H1 (cell line): ENCODE measurements around the gene ZCCHC9. TPM values are rescaled to one million over a fixed set of nuclear protein-coding genes. Genes with fewer than 3 reads are reported as not detected.

Experiments used
- CTCF ChIA-PET: fragments of 300-600 bp; sonication (Branson Sonifier 250); formaldehyde crosslinking; loops from one replicate; lab custom pipeline; 2021; ENCODE audit not compliant: partially characterized antibody; lab: Charles Lee
- POLR2A ChIA-PET: fragments of 300-600 bp; sonication (Branson Sonifier 250); formaldehyde crosslinking; loops from one replicate; lab custom pipeline; 2021; ENCODE audit warnings: inconsistent platforms; ENCODE audit not compliant: partially characterized antibody; lab: Charles Lee
- DNase-seq, 2 experiments: peaks; one replicate each; pipeline versions ENCODE4 v3.0.0 to v3.0.0-alpha.2; 2010 to 2022; ENCODE audit warnings: low spot score in 2 of 2, low read depth in 1 of 2, mixed read lengths in 1 of 2
- FAIRE-seq: peaks from 2 replicates; lab custom pipeline; 2011; peaks lifted over from hg19 to GRCh38; lab: Jason Lieb, UNC
- H2AFZ ChIP-seq: 2 replicates; pipeline ENCODE4 v1.8.1; 2012; ENCODE audit warnings: low read length, inconsistent platforms
- H2AK5ac ChIP-seq: 2 replicates; pipeline ENCODE4 v1.6.1; 2013; ENCODE audit warnings: low read depth, low read length
- H2BK120ac ChIP-seq: replicated peaks from 2 replicates; pipeline ENCODE3; 2013; ENCODE audit warnings: low read depth, low read length, inconsistent platforms
- H2BK12ac ChIP-seq: 2 replicates; pipeline ENCODE4 v1.6.1; 2013; ENCODE audit warnings: low read depth, low read length
- H2BK15ac ChIP-seq: 2 replicates; pipeline ENCODE4 v1.6.1; 2013; ENCODE audit warnings: low read length
- H2BK20ac ChIP-seq: 2 replicates; pipeline ENCODE4 v1.6.1; 2013; ENCODE audit warnings: low read length
- H2BK5ac ChIP-seq: 2 replicates; pipeline ENCODE4 v1.6.1; 2013; ENCODE audit warnings: low read depth, low read length
- H3K14ac ChIP-seq: 2 replicates; pipeline ENCODE4 v1.6.1; 2013; ENCODE audit warnings: inconsistent platforms; ENCODE audit not compliant: insufficient read length
- H3K18ac ChIP-seq: 2 replicates; pipeline ENCODE4 v1.6.1; 2013; ENCODE audit warnings: low read length; ENCODE audit errors: extremely low read depth
- H3K23ac ChIP-seq: 2 replicates; pipeline ENCODE4 v1.6.1; 2013; ENCODE audit warnings: inconsistent platforms; ENCODE audit not compliant: insufficient read length
- H3K23me2 ChIP-seq: 2 replicates; pipeline ENCODE4 v1.6.1; 2013; ENCODE audit warnings: low read depth, low read length
- H3K27ac ChIP-seq: 2 replicates; pipeline ENCODE4 v1.6.1; 2011; ENCODE audit warnings: low read depth, low read length, inconsistent platforms
- H3K27me3 ChIP-seq, 4 experiments: replicated peaks in 1 of 4; 1 replicate in 1 of 4; 2 replicates in 3 of 4; pipeline versions ENCODE4 v1.6.1 to v1.8.1; 2011 to 2013; ENCODE audit warnings: low read length in 3 of 4, mild to moderate bottlenecking in 3 of 4, inconsistent platforms in 2 of 4, mixed read lengths in 2 of 4, moderate library complexity in 1 of 4; ENCODE audit not compliant: control insufficient read depth in 3 of 4, insufficient read depth in 3 of 4; ENCODE audit errors: extremely low read depth in 1 of 4
- H3K36me3 ChIP-seq, 4 experiments: 2 replicates each; pipeline versions ENCODE4 v1.6.1 to v1.8.1; 2011 to 2013; ENCODE audit warnings: mild to moderate bottlenecking in 4 of 4, low read length in 3 of 4, moderate library complexity in 2 of 4, control low read depth in 1 of 4, inconsistent platforms in 1 of 4; ENCODE audit not compliant: insufficient read depth in 4 of 4, control insufficient read depth in 2 of 4
- H3K4ac ChIP-seq: replicated peaks from 2 replicates; pipeline ENCODE3; 2013; ENCODE audit warnings: low read length, low read depth, mixed read lengths, inconsistent platforms; ENCODE audit not compliant: insufficient read length
- H3K4me1 ChIP-seq, 4 experiments: replicated peaks in 1 of 4; 1 replicate in 1 of 4; 2 replicates in 3 of 4; pipeline versions ENCODE4 v1.6.1 to v1.8.1; 2011 to 2013; ENCODE audit warnings: low read length in 3 of 4, inconsistent platforms in 2 of 4, mixed read lengths in 1 of 4; ENCODE audit not compliant: insufficient read depth in 4 of 4, control insufficient read depth in 3 of 4
- H3K4me2 ChIP-seq, 2 experiments: 2 replicates each; pipeline versions ENCODE4 v1.6.1 to v1.8.1; 2011 to 2013; ENCODE audit warnings: low read depth in 2 of 2, low read length in 2 of 2, control low read depth in 1 of 2, inconsistent platforms in 1 of 2, mild to moderate bottlenecking in 1 of 2; ENCODE audit not compliant: insufficient read depth in 1 of 2
- H3K4me3 ChIP-seq, 4 experiments: fragments of 200-600, 300-600 bp in 1 of 4; sonication (generic), shearing (Covaris generic), sonication (Bioruptor Twin) in 1 of 4; 2 replicates each; pipeline versions ENCODE4 v1.5.1 to v1.8.1; 2011 to 2016; ENCODE audit warnings: low read length in 4 of 4, low read depth in 3 of 4, control low read depth in 2 of 4, inconsistent platforms in 2 of 4, mild to moderate bottlenecking in 2 of 4, mixed read lengths in 1 of 4, moderate library complexity in 1 of 4; ENCODE audit not compliant: insufficient read depth in 2 of 4; ENCODE audit errors: extremely low read depth in 1 of 4
- H3K56ac ChIP-seq: replicated peaks from 2 replicates; pipeline ENCODE3; 2013; ENCODE audit warnings: low read depth, mild to moderate bottlenecking, mixed read lengths, low read length, inconsistent platforms; ENCODE audit not compliant: insufficient read length
- H3K79me1 ChIP-seq: 2 replicates; pipeline ENCODE4 v1.6.1; 2013; ENCODE audit warnings: low read depth, low read length, control low read depth
- H3K79me2 ChIP-seq, 2 experiments: 2 replicates each; pipeline versions ENCODE4 v1.6.1 to v1.8.1; 2012 to 2013; ENCODE audit warnings: low read length in 2 of 2, mild to moderate bottlenecking in 2 of 2, inconsistent platforms in 1 of 2; ENCODE audit not compliant: insufficient read depth in 2 of 2, control insufficient read depth in 1 of 2
- H3K9ac ChIP-seq, 4 experiments: replicated peaks in 1 of 4; 1 replicate in 1 of 4; 2 replicates in 3 of 4; pipeline versions ENCODE4 v1.6.1 to v1.8.1; 2011 to 2013; ENCODE audit warnings: low read depth in 3 of 4, low read length in 3 of 4, control low read depth in 2 of 4, mild to moderate bottlenecking in 2 of 4, moderate library complexity in 2 of 4, inconsistent platforms in 1 of 4; ENCODE audit errors: extremely low read depth in 1 of 4
- H3K9me3 ChIP-seq, 2 experiments: 2 replicates each; pipeline versions ENCODE4 v1.6.1 to v1.8.1; 2012 to 2013; ENCODE audit warnings: mild to moderate bottlenecking in 2 of 2, moderate library complexity in 2 of 2, control low read depth in 1 of 2, inconsistent platforms in 1 of 2, low read depth in 1 of 2, low read length in 1 of 2, mixed read lengths in 1 of 2; ENCODE audit not compliant: insufficient read depth in 2 of 2
- H4K20me1 ChIP-seq, 2 experiments: replicated peaks in 1 of 2; 2 replicates each; pipeline versions ENCODE3 to v1.8.1; 2011 to 2013; ENCODE audit warnings: inconsistent platforms in 2 of 2, low read length in 2 of 2, mild to moderate bottlenecking in 1 of 2; ENCODE audit not compliant: insufficient read depth in 2 of 2, control insufficient read depth in 1 of 2
- H4K5ac ChIP-seq: 2 replicates; pipeline ENCODE4 v1.6.1; 2013; ENCODE audit warnings: low read length, low read depth, mixed read lengths, inconsistent platforms; ENCODE audit not compliant: insufficient read length
- H4K8ac ChIP-seq: 2 replicates; pipeline ENCODE4 v1.8.0; 2013; ENCODE audit warnings: mild to moderate bottlenecking, moderate library complexity, low read length, inconsistent platforms; ENCODE audit not compliant: insufficient read depth; ENCODE audit errors: extremely low read depth
- H4K91ac ChIP-seq: replicated peaks from 2 replicates; pipeline ENCODE3; 2013; ENCODE audit warnings: low read length, mixed read lengths, inconsistent platforms; ENCODE audit not compliant: insufficient read length
- BCL11A ChIP-seq, 2 experiments: IDR thresholded peaks; one replicate each; pipeline ENCODE4 v1.6.1; 2011; ENCODE audit warnings: low read depth in 2 of 2, low read length in 2 of 2, mild to moderate bottlenecking in 2 of 2
- CBX5 ChIP-seq: fragments of 300-800, 300-1000 bp; sonication (generic); IDR thresholded peaks from 2 replicates; pipeline ENCODE4 v1.7.1; 2016; ENCODE audit warnings: antibody characterized with exemption, low read length, low read depth
- EZH2 ChIP-seq: fragments of 200-600 bp; sonication (generic); IDR thresholded peaks from 2 replicates; pipeline ENCODE4 v1.7.1; 2012; ENCODE audit warnings: low read depth, mild to moderate bottlenecking, moderate library complexity, low read length, inconsistent platforms; ENCODE audit not compliant: severe bottlenecking
- GTF2F1 ChIP-seq: IDR thresholded peaks from 2 replicates; pipeline ENCODE4 v1.6.1; 2012; ENCODE audit warnings: low read depth, low read length, improper control_type of control experiment, borderline replicate concordance
- JUND ChIP-seq: IDR thresholded peaks from 2 replicates; pipeline ENCODE4 v1.6.1; 2011; ENCODE audit warnings: mild to moderate bottlenecking, improper control_type of control experiment, low read length
- KDM5A ChIP-seq: fragments of 200-600 bp; IDR thresholded peaks from 2 replicates; pipeline ENCODE4 v1.7.1; 2012; ENCODE audit warnings: mild to moderate bottlenecking, low read length, inconsistent platforms, mixed read lengths
- NANOG ChIP-seq: IDR thresholded peaks from 2 replicates; pipeline ENCODE4 v1.6.1; 2011; ENCODE audit warnings: low read length, low read depth, mild to moderate bottlenecking, inconsistent platforms; ENCODE audit not compliant: insufficient read depth, poor library complexity, severe bottlenecking
- RFX5 ChIP-seq: IDR thresholded peaks from 2 replicates; pipeline ENCODE4 v1.6.1; 2011; ENCODE audit warnings: low read depth, low read length, improper control_type of control experiment, borderline replicate concordance
- SP2 ChIP-seq: IDR thresholded peaks from 2 replicates; pipeline ENCODE4 v1.6.1; 2012; ENCODE audit warnings: mild to moderate bottlenecking, low read length, inconsistent platforms
- polyA plus RNA-seq, 7 experiments: library from polyadenylated mRNA; depleted of rRNA in 3 of 7; stranded (reverse) in 5 of 7; unstranded in 2 of 7; fragments of >200 nt in 5 of 7; fragments of 200-250 nt in 2 of 7; gene quantifications; 1 replicate in 5 of 7; 2 replicates in 1 of 7; 4 replicates in 1 of 7; pipeline versions ENCODE4 v1.2.1 to v1.2.3, GENCODE V29; 2011 to 2013; ENCODE audit warnings: missing spikeins in 2 of 7, mixed read lengths in 2 of 7
- total RNA-seq: library from RNA; stranded (reverse); fragmentation: NEBNext Ultra II Directional; extraction: Animal tissue kit (Norgen Biotek cat#: 25700); gene quantifications from 2 replicates; pipeline ENCODE4 v1.2.1, GENCODE V29; 2021

Gene ZCCHC9
- total and polyA plus RNA-seq, 2 of the 8 experiments (the other 6 are each of a cell fraction or from before 2014, with no cell fraction given) = 10.9 to 33.6 TPM

- POLR2A ChIA-PET = interaction anchor here (1.3 kb wide), 1 partner anchor 15 kb away, joined by 3 read pairs; no protein-coding TSS in a partner anchor
- Histone ChIP-seq H3K9ac (no peak overlapping the region), H2BK20ac (no peak overlapping the region), H3K27me3 (no peaks in the 10 kb centered on the region), H3K18ac (no peak overlapping the region), H3K9me3 (no peaks in the 10 kb centered on the region), H2BK15ac (no peak overlapping the region), H3K4me1 (peaks cover 0 to 2% (median under 1%) of the 10 kb centered on the region in 4 experiments; a peak in 2 of 7 replicates), H2AFZ (no peak overlapping the region), H3K4ac (no peak overlapping the region), H3K79me1 (0 out of 2 replicates have a peak, but pooled peaks cover under 1% of the 10 kb centered on the region), H3K4me2 (no peak overlapping the region), H2BK5ac (no peak overlapping the region), H4K5ac (no peak overlapping the region), H4K91ac (no peak overlapping the region), H2AK5ac (no peak overlapping the region), H2BK12ac (no peak overlapping the region), H2BK120ac (no peak overlapping the region), H4K8ac (no peak overlapping the region), H3K79me2 (peaks cover 0 to 27% of the 10 kb centered on the region in 2 experiments; a peak in 2 of 4 replicates), H3K14ac (no peak overlapping the region), H3K4me3 (no peak overlapping the region), H3K27ac (no peak overlapping the region), H4K20me1 (peaks cover 0 to 3% of the 10 kb centered on the region in 2 experiments), H3K36me3 (no peaks in the 10 kb centered on the region), H3K23ac (no peak overlapping the region), H3K56ac (no peak overlapping the region), H3K23me2 (no peaks in the 10 kb centered on the region)
- CTCF ChIA-PET = no interaction called here
- FAIRE-seq (no peak), DNase-seq (no peak)
- TF ChIP-seq CBX5 = no peak
- TF ChIP-seq RFX5 = no peak
- TF ChIP-seq JUND = no peak
- no peak for TF ChIP-seq KDM5A
- TF ChIP-seq BCL11A (IDR thresholded peaks at IDR 0.05; ENCODE audit: low read depth in 2 of 2, low read length in 2 of 2) = no peak
- TF ChIP-seq GTF2F1 = no peak
- no peak for TF ChIP-seq EZH2
- no peak for TF ChIP-seq NANOG
- TF ChIP-seq SP2 = no peak
These were observed 36.3 kb upstream of the ZCCHC9 start for GRCh38 chr5:81265101-81265500.
